ENCODE results near the gene GIPC1. TPM values are rescaled to one million over a fixed set of nuclear protein-coding genes. Genes with fewer than 3 reads are reported as not detected.
"Not testable (repeated sequence)": the region's sequence is repeated elsewhere in the genome, so short reads cannot be mapped to it uniquely, and the experiment has no call there.

GIPC1 gene
- total RNA-seq, result 28.2 TPM

- DNase-seq (ENCODE audit: low spot score) (peak; percentile 98), ATAC-seq (peak; percentile 92)
These were observed at the start of gene GIPC1 for GRCh38 chr19:14496029-14496833. GIPC1 (minus strand) TSS chr19:14496127; CDS start chr19:14482976, 13,151 bp downstream.

DNA sequence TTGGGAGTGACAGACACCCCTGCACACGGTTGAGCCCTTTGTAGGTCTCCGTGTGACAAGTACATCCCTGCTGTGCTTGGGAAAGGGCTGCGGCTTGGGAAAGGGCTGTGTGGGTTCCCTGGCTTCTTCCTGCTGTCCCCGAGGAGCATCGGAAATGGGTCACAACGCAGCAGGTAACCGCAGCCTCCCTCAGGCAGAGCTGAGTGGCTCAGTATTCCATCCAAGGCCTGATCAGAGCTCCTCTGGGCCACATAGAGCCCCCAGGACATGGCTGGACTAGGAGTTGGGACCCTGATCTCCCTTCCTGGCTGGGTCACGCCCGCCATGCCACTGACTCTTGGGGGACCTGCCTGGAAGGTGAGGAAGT lies 49.8 kb upstream of the GIPC1 start:
- ATAC-seq, result no peak

GRCh38 chr19:14544977-14545715 lies 49.2 kb upstream of the GIPC1 start:
- DNase-seq (ENCODE audit: low spot score) (peak; percentile 93), ATAC-seq (peak; percentile 90)

More for the DNA sequence above, 49.8 kb upstream of the GIPC1 start:
- DNase-seq (ENCODE audit: low spot score), result no peak

DNA sequence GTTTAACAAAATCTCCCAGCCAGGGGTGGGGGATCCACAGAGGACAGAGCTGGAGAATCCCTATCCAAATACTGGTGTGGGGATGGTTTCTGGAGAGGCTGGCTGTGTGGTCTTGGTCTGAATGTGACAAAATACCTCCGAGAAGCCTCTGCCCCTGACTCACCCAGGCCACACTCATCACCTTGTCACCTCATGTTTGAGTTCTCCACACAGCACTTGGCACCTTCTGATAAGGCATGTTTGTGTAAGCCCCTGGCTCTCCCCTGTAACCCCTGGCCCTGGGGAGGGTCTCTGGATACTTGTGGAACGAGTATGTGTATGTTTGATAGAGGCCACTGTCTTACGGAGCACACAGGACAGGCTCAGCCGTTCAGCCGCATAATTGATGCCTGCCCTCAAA lies 48.1 kb upstream of the GIPC1 start:
- ATAC-seq, result no peak
- DNase-seq (ENCODE audit: low spot score), result no peak

GRCh38 chr19:14542711-14543328 lies 46.9 kb upstream of the GIPC1 start:
- DNase-seq (ENCODE audit: low spot score) (no peak), ATAC-seq (no peak)

DNA sequence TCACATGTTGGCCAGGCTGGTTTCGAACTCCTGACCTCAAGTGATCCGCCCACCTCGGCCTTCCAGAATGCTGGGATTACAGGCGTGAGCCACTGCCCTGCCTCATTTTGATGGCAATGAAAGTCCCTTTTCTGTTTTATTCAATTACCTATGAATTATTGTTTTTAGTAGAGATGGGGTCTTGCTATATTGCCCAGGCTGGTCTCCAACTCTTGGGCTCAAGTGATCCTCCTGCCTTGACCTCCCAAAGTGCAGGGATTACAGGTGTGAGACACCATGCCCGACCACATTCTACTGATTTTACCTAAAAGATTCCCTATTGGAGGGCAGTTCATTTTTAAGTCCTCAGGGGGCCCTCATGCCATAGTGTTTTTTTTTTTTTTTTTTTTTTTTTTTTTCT lies 46.1 kb upstream of the GIPC1 start:
- ATAC-seq; DNase-seq (ENCODE audit: low spot score): not testable (repeated sequence)

- no peak for DNase-seq (ENCODE audit: low spot score)
- ATAC-seq, result no peak
These were observed 45.0 kb upstream of the GIPC1 start for GRCh38 chr19:14540741-14541525.

DNA sequence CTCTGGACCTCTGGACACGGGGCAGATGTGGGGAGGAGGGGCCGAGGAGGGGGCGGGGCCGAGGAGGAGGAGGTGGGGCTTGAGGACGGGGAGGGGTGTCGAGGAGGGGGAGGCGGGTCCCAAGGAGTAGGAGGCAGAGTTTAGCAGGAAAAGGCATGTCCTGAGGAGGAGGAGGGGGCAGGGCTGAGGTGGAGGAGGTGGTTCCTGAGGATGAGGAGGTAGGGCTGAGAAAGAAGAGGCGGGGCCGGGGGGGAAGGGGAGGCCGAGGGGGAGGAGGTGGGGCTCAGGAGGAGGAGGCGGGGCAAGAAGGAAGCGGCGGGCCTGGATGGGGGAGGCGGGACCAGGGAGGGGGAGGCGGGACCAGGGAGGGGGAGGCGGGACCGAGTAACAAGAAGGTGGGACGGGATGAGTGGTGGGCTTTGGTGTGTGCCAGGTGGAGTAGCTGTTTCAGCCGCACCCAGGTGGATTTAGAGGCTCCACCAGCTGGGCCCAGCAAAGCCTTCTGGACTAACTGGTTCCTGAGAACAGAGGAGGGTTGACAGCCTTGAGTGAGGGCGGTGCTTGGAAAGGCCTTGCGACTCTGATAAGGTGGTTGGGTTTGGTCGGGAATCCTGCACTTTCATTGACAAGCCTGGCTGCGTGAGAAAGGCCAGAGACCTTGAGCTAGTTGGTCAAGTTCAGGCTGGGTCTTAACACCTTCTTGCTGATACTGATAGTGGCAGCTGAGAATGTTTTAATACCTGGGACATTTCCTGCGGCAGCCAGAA lies 41.2 kb upstream of the GIPC1 start:
- DNase-seq (ENCODE audit: low spot score), result peak; percentile 60
- peak; percentile 68 for ATAC-seq

DNA sequence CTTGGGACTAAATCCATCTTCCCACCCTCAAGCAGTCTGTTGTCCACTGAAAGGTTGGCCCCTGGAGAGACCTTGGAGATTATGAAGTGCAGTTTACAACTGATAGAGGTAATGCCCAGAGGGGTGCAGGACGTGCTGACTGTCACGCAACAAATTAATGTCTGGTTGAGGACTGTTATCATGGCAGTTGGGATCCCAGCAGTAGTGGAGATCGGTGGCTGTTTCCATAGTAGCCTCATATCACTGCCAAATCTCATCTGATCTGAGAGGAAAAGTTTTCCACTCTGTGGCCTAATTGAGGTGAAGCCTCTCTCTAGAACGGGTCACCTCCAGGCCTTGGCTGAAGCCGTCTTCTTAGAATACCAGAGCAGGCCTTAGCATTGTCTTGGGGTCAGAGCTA lies 37.5 kb upstream of the GIPC1 start:
- DNase-seq (ENCODE audit: low spot score) (no peak), ATAC-seq (no peak)

- ATAC-seq (no peak), DNase-seq (ENCODE audit: low spot score) (no peak)
These were observed 34.6 kb upstream of the GIPC1 start for GRCh38 chr19:14530506-14530905.

DNA sequence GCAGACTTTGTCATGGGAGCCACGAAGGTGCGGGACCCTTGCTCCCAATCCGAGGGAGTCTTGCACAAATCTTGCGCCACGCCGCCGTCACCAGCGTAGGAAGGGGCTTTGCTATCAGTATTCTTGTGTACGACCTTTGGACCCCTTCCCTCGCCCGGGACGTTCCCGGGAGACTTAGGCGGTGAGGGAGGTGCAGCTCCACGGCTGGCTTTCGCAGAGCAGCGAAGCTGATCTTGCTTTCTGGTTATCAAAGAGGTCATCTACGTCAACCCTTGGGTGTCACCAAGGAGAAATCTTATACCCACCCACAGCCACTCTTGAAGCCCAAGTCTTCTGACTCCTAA lies 34.0 kb upstream of the GIPC1 start:
- ATAC-seq, result peak; percentile 5
- no peak for DNase-seq (ENCODE audit: low spot score)

DNA sequence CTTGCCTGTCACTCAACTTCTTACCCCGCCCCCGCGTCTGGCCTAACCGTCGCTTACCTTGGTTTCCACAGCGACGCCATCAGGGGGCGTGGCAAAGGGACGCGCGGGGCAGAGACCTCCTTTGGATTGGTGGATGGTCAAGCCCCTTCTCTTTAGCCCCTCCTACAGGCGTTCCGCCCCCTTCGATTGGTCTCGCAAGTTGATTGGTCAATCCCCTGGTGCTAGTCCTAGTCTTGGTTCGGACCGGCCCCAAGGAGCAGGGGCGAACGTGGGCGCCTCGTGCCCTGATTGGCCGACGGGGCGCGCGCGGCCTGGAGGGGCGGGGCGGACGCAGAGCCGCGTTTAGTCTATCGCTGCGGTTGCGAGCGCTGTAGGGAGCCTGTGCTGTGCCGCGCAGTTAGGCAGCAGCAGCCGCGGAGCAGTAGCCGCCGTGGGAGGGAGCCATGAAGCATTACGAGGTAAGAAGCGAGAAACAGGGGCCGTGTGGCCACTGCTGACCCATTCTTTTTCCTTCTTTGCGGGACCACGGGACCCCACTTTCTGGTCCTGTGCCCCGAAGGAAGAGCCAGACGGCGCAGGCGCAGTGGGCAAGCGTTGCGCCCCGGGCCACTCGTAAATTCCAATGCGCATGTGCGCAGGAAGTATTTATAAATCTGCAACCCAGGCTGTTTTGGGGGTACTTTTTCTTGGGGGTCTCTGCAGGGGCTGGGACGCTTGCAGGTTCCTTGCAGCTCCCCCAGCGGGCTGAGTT lies 33.5 kb upstream of the GIPC1 start, which contains the start of gene TECR:
TSS of gene TECR (plus strand) at position 341 of the 751 bp plus-strand sequence. CDS start at position 444, 103 bp downstream.
- DNase-seq (ENCODE audit: low spot score) (peak; percentile 100), ATAC-seq (peak; percentile 96)

DNA sequence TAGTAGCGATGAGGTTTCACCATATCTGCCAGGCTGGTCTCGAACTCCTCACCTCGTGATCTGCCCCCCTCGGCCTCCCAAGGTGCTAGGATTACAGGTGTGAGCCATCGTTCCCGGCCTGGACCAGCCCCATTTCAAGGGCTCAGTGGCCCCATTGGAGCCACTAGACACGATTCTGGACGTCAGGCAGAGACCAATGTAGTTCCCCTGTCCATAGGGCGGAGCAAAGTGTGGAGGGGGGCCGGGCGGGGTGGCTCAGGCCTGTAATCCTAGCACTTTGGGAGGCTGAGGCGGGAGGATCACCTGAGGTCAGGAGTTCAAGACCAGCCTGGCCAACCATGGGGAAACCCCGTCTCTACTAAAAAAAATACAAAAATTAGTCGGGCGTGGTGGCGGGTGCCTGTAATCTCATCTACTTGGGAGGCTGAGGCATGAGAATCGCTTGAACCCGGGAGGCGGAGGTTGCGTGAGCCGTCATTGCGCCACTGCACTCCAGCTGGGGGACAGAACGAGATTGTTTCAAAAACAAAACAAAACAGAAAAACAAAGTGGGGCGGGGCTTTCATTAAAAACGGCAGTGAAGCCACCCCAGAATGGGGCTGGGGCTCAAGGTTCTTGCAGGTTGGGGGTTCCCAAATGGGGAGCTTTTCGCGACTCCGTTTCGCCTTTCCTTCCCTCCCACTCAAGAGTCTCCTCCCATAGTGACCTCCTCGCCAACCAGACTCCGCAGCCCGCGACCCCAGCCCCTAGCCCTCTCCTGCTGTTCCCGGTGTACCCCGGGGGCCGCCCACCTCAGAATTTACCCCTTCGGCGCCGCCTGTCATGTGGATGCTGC lies 32.7 kb upstream of the GIPC1 start:
- ATAC-seq (no peak), DNase-seq (ENCODE audit: low spot score) (no peak)

DNA sequence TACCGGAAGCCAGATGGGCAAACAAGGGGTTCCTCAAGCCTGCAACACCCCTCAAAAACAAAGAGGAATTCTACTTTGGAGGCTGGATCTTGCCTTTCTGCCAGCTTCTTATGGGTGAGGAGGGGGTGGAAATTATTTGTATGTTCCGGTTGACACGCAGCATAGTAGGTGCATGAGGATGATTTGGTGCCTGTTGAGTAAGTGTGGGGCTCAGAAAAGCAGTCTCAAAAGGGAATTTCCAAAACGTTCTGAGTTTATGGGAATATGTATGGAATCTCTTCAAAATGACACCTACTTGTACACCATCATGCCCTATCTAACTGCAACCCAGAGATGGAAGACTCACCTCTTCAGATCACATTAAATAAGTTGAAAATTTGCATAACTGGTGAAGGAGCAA lies 30.5 kb upstream of the GIPC1 start:
- DNase-seq (ENCODE audit: low spot score), result no peak
- ATAC-seq, result no peak

DNA sequence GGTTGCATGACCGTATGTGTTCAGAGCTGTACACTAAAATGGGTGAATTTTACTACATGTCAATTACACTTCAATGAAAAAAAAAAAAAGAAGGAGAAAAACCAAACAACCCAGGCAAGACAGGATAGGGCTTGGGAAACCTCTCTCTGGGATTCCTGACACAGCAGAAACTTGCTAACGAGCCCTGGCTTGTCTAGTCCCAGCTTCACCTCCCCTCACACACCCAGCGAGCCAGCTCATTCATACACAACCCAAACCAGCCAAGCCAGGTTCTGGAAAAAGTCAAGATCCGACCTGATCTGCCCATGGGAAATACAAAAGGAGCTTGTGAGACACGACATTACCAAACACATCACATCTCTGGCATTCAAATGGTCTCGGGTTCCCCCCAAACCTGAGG lies 29.8 kb upstream of the GIPC1 start:
- no peak for DNase-seq (ENCODE audit: low spot score)
- no peak for ATAC-seq

- no peak for ATAC-seq
- no peak for DNase-seq (ENCODE audit: low spot score)
These were observed 24.6 kb upstream of the GIPC1 start for GRCh38 chr19:14520543-14520942.

GRCh38 chr19:14519860-14520407 lies 24.0 kb upstream of the GIPC1 start:
- ATAC-seq (peak; percentile 7), DNase-seq (ENCODE audit: low spot score) (peak; percentile 73)

GRCh38 chr19:14519245-14519859 lies 23.4 kb upstream of the GIPC1 start:
- DNase-seq (ENCODE audit: low spot score) (no peak), ATAC-seq (no peak)
